CD4-positive, alpha-beta T cell treated with Interleukin-12 subunit alpha and Interleukin-12 subunit beta, for 1 hour (primary cell): ENCODE measurements around the gene FAM47A.

Experiments used
- DNase-seq: peaks from one replicate; pipeline ENCODE4 v3.0.0-alpha.2; 2020

FAM47A gene

DNA sequence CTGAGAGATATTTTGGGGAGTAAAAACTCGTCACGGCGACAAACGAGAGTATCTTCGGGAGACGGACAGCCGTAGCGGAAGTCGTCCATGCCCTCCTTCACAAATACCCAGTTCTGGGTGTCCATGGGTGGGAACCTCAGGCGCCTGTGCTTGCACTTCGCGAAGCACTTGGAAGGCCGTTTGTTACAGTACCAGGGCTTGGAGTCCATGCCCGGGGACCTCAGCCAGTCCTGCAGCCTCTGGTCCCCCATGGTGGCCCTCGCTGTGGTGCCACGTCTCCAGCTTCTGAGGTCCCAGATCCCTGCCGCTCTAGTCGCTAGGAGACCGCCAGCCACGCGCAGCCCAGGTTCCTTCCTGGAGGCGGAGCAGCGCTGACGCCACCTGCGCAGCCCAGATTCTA is at the start of gene FAM47A:
Gene FAM47A, minus strand, starts transcription at position 287 of the 400 bp plus-strand sequence. Its CDS starts 36 bp downstream, at position 251.
- DNase-seq, result no peak

- DNase-seq, result no peak
Measured at GRCh38 chrX:34147345-34147744, 15.2 kb upstream of the FAM47A start.

- DNase-seq, result no peak
Measured at GRCh38 chrX:34146906-34147305, 14.8 kb upstream of the FAM47A start.

GRCh38 chrX:34144246-34144645 is 12.1 kb upstream of the FAM47A start:
- no peak for DNase-seq

- DNase-seq, result no peak
Measured at GRCh38 chrX:34140816-34141215, 8.7 kb upstream of the FAM47A start.

GRCh38 chrX:34130980-34131744 is 952 bp downstream of the FAM47A start:
- DNase-seq, result no peak

- DNase-seq, result no peak
Measured at GRCh38 chrX:34130501-34130900, 1.6 kb downstream of the FAM47A start.

DNA sequence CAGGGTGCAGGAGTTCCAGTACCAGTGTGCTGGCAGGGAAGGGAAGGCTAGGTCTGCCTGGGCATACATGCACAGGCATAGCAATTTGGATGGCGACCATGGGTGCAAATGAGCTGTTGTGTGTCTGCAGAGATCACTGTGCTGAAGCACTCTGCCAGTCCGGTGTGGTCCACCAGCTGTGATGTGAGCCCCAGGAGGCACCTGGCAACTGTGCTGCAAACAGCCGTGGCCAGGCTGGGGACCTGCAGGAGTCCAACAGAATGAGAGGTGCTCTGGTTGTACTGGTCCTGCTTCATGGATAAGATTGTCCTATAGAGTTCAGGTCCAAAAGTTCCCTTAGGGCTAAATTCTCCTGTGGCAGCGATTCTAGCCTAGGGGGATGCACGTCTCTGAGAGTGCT is 6.1 kb downstream of the FAM47A start:
- DNase-seq, result no peak

DNA sequence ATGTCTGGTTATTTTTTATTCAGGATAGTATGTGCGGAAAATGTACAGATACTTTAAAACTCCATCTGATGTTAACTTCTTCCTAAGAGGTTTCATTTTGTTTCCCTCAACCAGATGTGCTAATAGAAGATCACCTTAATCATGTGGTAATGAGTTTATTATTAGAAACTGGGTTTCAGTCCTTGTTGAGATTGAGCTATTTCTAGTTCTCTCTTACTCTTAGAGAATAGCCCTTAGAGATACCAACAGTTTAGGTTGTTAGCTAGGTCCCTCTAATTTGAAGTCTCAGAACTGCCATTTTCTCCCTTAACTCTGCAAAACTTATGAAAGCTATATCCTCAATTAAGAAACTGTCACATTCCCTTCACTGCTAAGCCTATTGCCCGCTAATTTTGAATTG is 13.0 kb downstream of the FAM47A start:
- DNase-seq, result no peak

- no peak for DNase-seq
Measured at GRCh38 chrX:34112459-34112858, 19.7 kb downstream of the FAM47A start.
